K562 (cell line): Measurements from ENCODE around the gene PRMT6. TPM values are rescaled to one million over a fixed set of nuclear protein-coding genes. Genes with fewer than 3 reads are reported as not detected.

Experiments
- C11orf30 ChIP-seq: fragments of 450-650 bp; IDR thresholded peaks from 2 replicates; pipeline ENCODE4 v1.6.1; 2016; ENCODE audit warnings: low read depth, mild to moderate bottlenecking
- HDAC3 ChIP-seq: fragments of 450-650 bp; IDR thresholded peaks from 2 replicates; pipeline ENCODE4 v1.6.1; 2018; ENCODE audit warnings: borderline replicate concordance, mild to moderate bottlenecking, moderate library complexity; ENCODE audit not compliant: partially characterized antibody
- MCM2 ChIP-seq: fragments of 450-650 bp; IDR thresholded peaks from 2 replicates; pipeline ENCODE4 v1.6.1; 2017; ENCODE audit warnings: low read depth, mild to moderate bottlenecking
- MECOM ChIP-seq: fragments of 250-450 bp; sonication (Bioruptor Pico); IDR thresholded peaks from 2 replicates; pipeline ENCODE4 v1.8.0; 2022; ENCODE audit warnings: inconsistent platforms
- MEF2A ChIP-seq: IDR thresholded peaks from 2 replicates; pipeline ENCODE4 v1.6.1; 2011; ENCODE audit warnings: low read depth, mild to moderate bottlenecking, low read length, moderate library complexity; ENCODE audit not compliant: control insufficient read depth
- PML ChIP-seq: IDR thresholded peaks from 2 replicates; pipeline ENCODE4 v1.6.1; 2012; ENCODE audit warnings: low read length, inconsistent platforms
- POLR2B ChIP-seq: fragments of 450-650 bp; IDR thresholded peaks from 2 replicates; pipeline ENCODE4 v1.6.1; 2018; ENCODE audit warnings: low read depth; ENCODE audit not compliant: partially characterized antibody
- RCOR1 ChIP-seq, 2 experiments: IDR thresholded peaks; 2 replicates each; pipeline ENCODE4 v1.6.1; 2012; ENCODE audit warnings: low read depth in 2 of 2, low read length in 2 of 2, borderline replicate concordance in 1 of 2, improper control_type of control experiment in 1 of 2
- RFX5 ChIP-seq: IDR thresholded peaks from 2 replicates; pipeline ENCODE4 v1.6.1; 2011; ENCODE audit warnings: low read depth, mild to moderate bottlenecking, improper control_type of control experiment, low read length
- SAFB2 ChIP-seq: fragments of 200-400 bp; formaldehyde crosslinking; IDR thresholded peaks from 2 replicates; pipeline ENCODE4 v1.6.1; 2018; ENCODE audit warnings: borderline replicate concordance, low read length, low read depth, moderate library complexity; ENCODE audit not compliant: severe bottlenecking
- STAG1 ChIP-seq: sonication (generic); formaldehyde crosslinking; IDR thresholded peaks from 2 replicates; pipeline ENCODE4 v1.5.0; 2020; ENCODE audit warnings: missing genetic modification reagents, borderline replicate concordance
- XRCC4 ChIP-seq: IDR thresholded peaks from one replicate; pipeline ENCODE4 v1.6.1; 2011; ENCODE audit not compliant: insufficient read depth, insufficient read length; ENCODE audit errors: extremely low read depth
- ZNF551 ChIP-seq: fragments of 250-450 bp; sonication (Bioruptor Pico); IDR thresholded peaks from 2 replicates; pipeline ENCODE4 v1.5.0; 2021; ENCODE audit warnings: mild to moderate bottlenecking, moderate library complexity
- polyA plus RNA-seq, 8 experiments: library from polyadenylated mRNA; depleted of rRNA in 4 of 8; stranded (reverse) in 5 of 8; unstranded in 3 of 8; fragments of >200 nt; fragmentation: Nextera tagmentation in 2 of 8; fragmentation: Illumina TruSeq in 1 of 8; extraction: Ambion mirVana in 2 of 8; extraction: Trizol in 1 of 8; gene quantifications; 2 replicates each; pipeline versions ENCODE4 v1.2.1 to v1.2.3, GENCODE V29; 2011 to 2014; ENCODE audit warnings: inconsistent platforms in 1 of 8, missing spikeins in 1 of 8
- total RNA-seq, 7 experiments: library from RNA; depleted of rRNA in 6 of 7; stranded (reverse); fragments of >200 nt in 6 of 7; fragmentation: Illumina TruSeq in 2 of 7; extraction: Trizol in 2 of 7; gene quantifications; 2 replicates each; pipeline versions ENCODE4 v1.2.1 to v1.2.3, GENCODE V29; 2011 to 2021; ENCODE audit warnings: low replicate concordance in 1 of 7
- TF ChIP-seq, protein P1 (sequence below): fragments of 200-400 bp; formaldehyde crosslinking; IDR thresholded peaks from 2 replicates; pipeline ENCODE4 v1.6.1; 2017; ENCODE audit warnings: mild to moderate bottlenecking, low read depth, low read length, moderate library complexity
- TF ChIP-seq, protein P2 (sequence below): fragments of 250-450 bp; sonication (Bioruptor Pico); IDR thresholded peaks from 2 replicates; pipeline ENCODE4 v1.8.0; 2022; ENCODE audit warnings: inconsistent platforms, mild to moderate bottlenecking, moderate library complexity, borderline replicate concordance
- TF ChIP-seq, protein P3 (sequence below): sonication (generic); formaldehyde crosslinking; IDR thresholded peaks from 2 replicates; pipeline ENCODE4 v1.4.0; 2020; ENCODE audit warnings: mild to moderate bottlenecking, missing genetic modification reagents
- TF ChIP-seq, protein P4 (sequence below): fragments of 250-450 bp; sonication (Bioruptor Pico); IDR thresholded peaks from 2 replicates; pipeline ENCODE4 v1.4.0; 2020; ENCODE audit warnings: mild to moderate bottlenecking, moderate library complexity

The PRMT6 gene
- total and polyA plus RNA-seq, 9 of the 15 experiments (the other 6 are each of a cell fraction or from before 2014, with no cell fraction given): 6.1 to 36.9 (median 29.4) TPM

DNA sequence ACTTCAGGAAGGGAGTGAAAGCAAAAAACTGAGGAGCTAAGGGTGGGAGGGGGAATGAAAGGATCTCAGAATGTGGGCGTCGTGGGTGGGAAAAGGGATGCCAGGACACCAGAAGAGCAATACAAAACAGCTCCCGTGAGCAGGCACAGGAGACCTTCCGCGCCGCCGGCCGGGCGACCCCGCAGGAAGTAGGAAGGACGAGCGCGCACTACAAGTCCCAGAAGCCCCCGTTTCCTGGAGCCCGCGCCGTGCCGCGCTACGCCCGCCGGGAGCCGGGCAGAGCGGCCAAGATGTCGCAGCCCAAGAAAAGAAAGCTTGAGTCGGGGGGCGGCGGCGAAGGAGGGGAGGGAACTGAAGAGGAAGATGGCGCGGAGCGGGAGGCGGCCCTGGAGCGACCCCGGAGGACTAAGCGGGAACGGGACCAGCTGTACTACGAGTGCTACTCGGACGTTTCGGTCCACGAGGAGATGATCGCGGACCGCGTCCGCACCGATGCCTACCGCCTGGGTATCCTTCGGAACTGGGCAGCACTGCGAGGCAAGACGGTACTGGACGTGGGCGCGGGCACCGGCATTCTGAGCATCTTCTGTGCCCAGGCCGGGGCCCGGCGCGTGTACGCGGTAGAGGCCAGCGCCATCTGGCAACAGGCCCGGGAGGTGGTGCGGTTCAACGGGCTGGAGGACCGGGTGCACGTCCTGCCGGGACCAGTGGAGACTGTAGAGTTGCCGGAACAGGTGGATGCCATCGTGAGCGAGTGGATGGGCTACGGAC, at the start of gene PRMT6 (continued):
- TF ChIP-seq, protein P1, sequence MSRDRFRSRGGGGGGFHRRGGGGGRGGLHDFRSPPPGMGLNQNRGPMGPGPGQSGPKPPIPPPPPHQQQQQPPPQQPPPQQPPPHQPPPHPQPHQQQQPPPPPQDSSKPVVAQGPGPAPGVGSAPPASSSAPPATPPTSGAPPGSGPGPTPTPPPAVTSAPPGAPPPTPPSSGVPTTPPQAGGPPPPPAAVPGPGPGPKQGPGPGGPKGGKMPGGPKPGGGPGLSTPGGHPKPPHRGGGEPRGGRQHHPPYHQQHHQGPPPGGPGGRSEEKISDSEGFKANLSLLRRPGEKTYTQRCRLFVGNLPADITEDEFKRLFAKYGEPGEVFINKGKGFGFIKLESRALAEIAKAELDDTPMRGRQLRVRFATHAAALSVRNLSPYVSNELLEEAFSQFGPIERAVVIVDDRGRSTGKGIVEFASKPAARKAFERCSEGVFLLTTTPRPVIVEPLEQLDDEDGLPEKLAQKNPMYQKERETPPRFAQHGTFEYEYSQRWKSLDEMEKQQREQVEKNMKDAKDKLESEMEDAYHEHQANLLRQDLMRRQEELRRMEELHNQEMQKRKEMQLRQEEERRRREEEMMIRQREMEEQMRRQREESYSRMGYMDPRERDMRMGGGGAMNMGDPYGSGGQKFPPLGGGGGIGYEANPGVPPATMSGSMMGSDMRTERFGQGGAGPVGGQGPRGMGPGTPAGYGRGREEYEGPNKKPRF: no peak
- TF ChIP-seq MEF2A: no peak
- no peak for TF ChIP-seq MECOM (CRISPR knock-in tag)
- TF ChIP-seq, protein P2, sequence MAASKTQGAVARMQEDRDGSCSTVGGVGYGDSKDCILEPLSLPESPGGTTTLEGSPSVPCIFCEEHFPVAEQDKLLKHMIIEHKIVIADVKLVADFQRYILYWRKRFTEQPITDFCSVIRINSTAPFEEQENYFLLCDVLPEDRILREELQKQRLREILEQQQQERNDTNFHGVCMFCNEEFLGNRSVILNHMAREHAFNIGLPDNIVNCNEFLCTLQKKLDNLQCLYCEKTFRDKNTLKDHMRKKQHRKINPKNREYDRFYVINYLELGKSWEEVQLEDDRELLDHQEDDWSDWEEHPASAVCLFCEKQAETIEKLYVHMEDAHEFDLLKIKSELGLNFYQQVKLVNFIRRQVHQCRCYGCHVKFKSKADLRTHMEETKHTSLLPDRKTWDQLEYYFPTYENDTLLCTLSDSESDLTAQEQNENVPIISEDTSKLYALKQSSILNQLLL (CRISPR knock-in tag): no peak
- no peak for TF ChIP-seq RFX5
- TF ChIP-seq SAFB2: no peak
- no peak for TF ChIP-seq ZNF551
- no peak for TF ChIP-seq STAG1 (CRISPR knock-in tag)
- TF ChIP-seq MCM2: no peak
- TF ChIP-seq XRCC4: no peak
- TF ChIP-seq RCOR1 (IDR thresholded peaks at IDR 0.05; ENCODE audit: borderline replicate concordance in 1 of 2, low read depth in 2 of 2, low read length in 2 of 2): no peak
- TF ChIP-seq POLR2B: peak; percentile 83
- peak; percentile 19; the same call in 1 of the 2 replicates for TF ChIP-seq C11orf30
- TF ChIP-seq PML: no peak; the same call in none of the 2 replicates
- TF ChIP-seq, protein P3, sequence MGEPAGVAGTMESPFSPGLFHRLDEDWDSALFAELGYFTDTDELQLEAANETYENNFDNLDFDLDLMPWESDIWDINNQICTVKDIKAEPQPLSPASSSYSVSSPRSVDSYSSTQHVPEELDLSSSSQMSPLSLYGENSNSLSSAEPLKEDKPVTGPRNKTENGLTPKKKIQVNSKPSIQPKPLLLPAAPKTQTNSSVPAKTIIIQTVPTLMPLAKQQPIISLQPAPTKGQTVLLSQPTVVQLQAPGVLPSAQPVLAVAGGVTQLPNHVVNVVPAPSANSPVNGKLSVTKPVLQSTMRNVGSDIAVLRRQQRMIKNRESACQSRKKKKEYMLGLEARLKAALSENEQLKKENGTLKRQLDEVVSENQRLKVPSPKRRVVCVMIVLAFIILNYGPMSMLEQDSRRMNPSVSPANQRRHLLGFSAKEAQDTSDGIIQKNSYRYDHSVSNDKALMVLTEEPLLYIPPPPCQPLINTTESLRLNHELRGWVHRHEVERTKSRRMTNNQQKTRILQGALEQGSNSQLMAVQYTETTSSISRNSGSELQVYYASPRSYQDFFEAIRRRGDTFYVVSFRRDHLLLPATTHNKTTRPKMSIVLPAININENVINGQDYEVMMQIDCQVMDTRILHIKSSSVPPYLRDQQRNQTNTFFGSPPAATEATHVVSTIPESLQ (CRISPR knock-in tag): peak; percentile 88; the same call in 1 of the 2 replicates
- TF ChIP-seq, protein P4, sequence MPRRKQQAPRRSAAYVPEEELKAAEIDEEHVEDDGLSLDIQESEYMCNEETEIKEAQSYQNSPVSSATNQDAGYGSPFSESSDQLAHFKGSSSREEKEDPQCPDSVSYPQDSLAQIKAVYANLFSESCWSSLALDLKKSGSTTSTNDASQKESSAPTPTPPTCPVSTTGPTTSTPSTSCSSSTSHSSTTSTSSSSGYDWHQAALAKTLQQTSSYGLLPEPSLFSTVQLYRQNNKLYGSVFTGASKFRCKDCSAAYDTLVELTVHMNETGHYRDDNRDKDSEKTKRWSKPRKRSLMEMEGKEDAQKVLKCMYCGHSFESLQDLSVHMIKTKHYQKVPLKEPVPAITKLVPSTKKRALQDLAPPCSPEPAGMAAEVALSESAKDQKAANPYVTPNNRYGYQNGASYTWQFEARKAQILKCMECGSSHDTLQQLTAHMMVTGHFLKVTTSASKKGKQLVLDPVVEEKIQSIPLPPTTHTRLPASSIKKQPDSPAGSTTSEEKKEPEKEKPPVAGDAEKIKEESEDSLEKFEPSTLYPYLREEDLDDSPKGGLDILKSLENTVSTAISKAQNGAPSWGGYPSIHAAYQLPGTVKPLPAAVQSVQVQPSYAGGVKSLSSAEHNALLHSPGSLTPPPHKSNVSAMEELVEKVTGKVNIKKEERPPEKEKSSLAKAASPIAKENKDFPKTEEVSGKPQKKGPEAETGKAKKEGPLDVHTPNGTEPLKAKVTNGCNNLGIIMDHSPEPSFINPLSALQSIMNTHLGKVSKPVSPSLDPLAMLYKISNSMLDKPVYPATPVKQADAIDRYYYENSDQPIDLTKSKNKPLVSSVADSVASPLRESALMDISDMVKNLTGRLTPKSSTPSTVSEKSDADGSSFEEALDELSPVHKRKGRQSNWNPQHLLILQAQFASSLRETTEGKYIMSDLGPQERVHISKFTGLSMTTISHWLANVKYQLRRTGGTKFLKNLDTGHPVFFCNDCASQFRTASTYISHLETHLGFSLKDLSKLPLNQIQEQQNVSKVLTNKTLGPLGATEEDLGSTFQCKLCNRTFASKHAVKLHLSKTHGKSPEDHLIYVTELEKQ: no peak
- no peak for TF ChIP-seq HDAC3
